IMR-90 (cell line): Measurements from ENCODE around the gene COLQ. TPM values are rescaled to one million over a fixed set of nuclear protein-coding genes. Genes with fewer than 3 reads are reported as not detected.

ENCODE experiments used
- ATAC-seq: fragments of 200-7000 bp; cut with Tn5 transposase; 2 replicates; pipeline ENCODE4 v1.9.1; 2020; ENCODE audit warnings: low read depth, mild to moderate bottlenecking, moderate library complexity
- BruUV-seq: library from RNA; stranded (reverse); fragments of 400-500 nt; replicated peaks from 2 replicates; lab custom pipeline; 2021; lab: Mats Ljungman, UMichigan
- CTCF ChIA-PET: fragments of 300-600 bp; formaldehyde crosslinking; extraction: SDS; loops from one replicate; lab custom pipeline; 2021; ENCODE audit warnings: antibody characterized with exemption; lab: Yijun Ruan, JAX
- POLR2A ChIA-PET: fragments of 300-600 bp; sonication (Branson Sonifier 250); formaldehyde crosslinking; loops from one replicate; lab custom pipeline; 2022; ENCODE audit warnings: antibody characterized with exemption; ENCODE audit not compliant: unreplicated experiment; lab: Charles Lee
- DNase-seq: peaks from one replicate; pipeline ENCODE4 v3.0.0; 2013
- H2AFZ ChIP-seq: replicated peaks from 2 replicates; pipeline ENCODE3; 2013; ENCODE audit warnings: low read length, mild to moderate bottlenecking; ENCODE audit not compliant: poor library complexity
- H2AK5ac ChIP-seq: 2 replicates; pipeline ENCODE4 v1.6.1; 2013; ENCODE audit warnings: low read depth, low read length, inconsistent platforms
- H2AK9ac ChIP-seq: replicated peaks from 2 replicates; pipeline ENCODE3; 2013; ENCODE audit warnings: mild to moderate bottlenecking, low read depth, low read length, moderate library complexity; ENCODE audit not compliant: poor library complexity
- H2BK120ac ChIP-seq: 2 replicates; pipeline ENCODE4 v1.6.1; 2013; ENCODE audit warnings: low read depth, low read length, inconsistent platforms
- H2BK15ac ChIP-seq: 3 replicates; pipeline ENCODE4 v1.6.1; 2013; ENCODE audit warnings: low read depth, low read length, inconsistent platforms
- H2BK20ac ChIP-seq: 2 replicates; pipeline ENCODE4 v1.6.1; 2013; ENCODE audit warnings: low read depth, mild to moderate bottlenecking, inconsistent platforms, low read length, moderate library complexity
- H2BK5ac ChIP-seq: 2 replicates; pipeline ENCODE4 v1.6.1; 2013; ENCODE audit warnings: mild to moderate bottlenecking, low read depth, low read length, inconsistent platforms; ENCODE audit not compliant: poor library complexity, severe bottlenecking
- H3K14ac ChIP-seq: replicated peaks from 2 replicates; pipeline ENCODE4 v1.6.1; 2013; ENCODE audit warnings: low read depth, low read length, inconsistent platforms
- H3K18ac ChIP-seq: 2 replicates; pipeline ENCODE4 v1.6.1; 2013; ENCODE audit warnings: low read depth, low read length, control low read depth
- H3K23ac ChIP-seq: 2 replicates; pipeline ENCODE4 v1.6.1; 2013; ENCODE audit warnings: low read depth, low read length, inconsistent platforms
- H3K27ac ChIP-seq: 2 replicates; pipeline ENCODE4 v1.5.1; 2013; ENCODE audit warnings: mild to moderate bottlenecking, control low read depth, low read length; ENCODE audit not compliant: insufficient read depth
- H3K27me3 ChIP-seq: 2 replicates; pipeline ENCODE4 v1.6.1; 2013; ENCODE audit warnings: low read length; ENCODE audit not compliant: control insufficient read depth, insufficient read depth
- H3K36me3 ChIP-seq: 2 replicates; pipeline ENCODE4 v1.6.1; 2013; ENCODE audit warnings: low read length, mixed read lengths; ENCODE audit not compliant: control insufficient read depth, insufficient read depth
- H3K4ac ChIP-seq: 2 replicates; pipeline ENCODE4 v1.6.1; 2013; ENCODE audit warnings: low read depth, low read length, inconsistent platforms
- H3K4me1 ChIP-seq: 2 replicates; pipeline ENCODE4 v1.6.1; 2013; ENCODE audit warnings: low read length, mixed read lengths; ENCODE audit not compliant: control insufficient read depth, insufficient read depth
- H3K4me2 ChIP-seq: 2 replicates; pipeline ENCODE4 v1.6.1; 2013; ENCODE audit warnings: low read depth, mild to moderate bottlenecking, control low read depth, low read length, moderate library complexity
- H3K4me3 ChIP-seq: 2 replicates; pipeline ENCODE4 v1.5.1; 2013; ENCODE audit warnings: low read depth, mild to moderate bottlenecking, control low read depth, low read length, moderate library complexity; ENCODE audit not compliant: insufficient read depth
- H3K56ac ChIP-seq: 2 replicates; pipeline ENCODE4 v1.6.1; 2013; ENCODE audit warnings: low read length, inconsistent platforms; ENCODE audit not compliant: insufficient read depth; ENCODE audit errors: extremely low read depth
- H3K79me1 ChIP-seq, 2 experiments: 2 replicates each; pipeline ENCODE4 v1.6.1; 2013; ENCODE audit warnings: low read length in 2 of 2, inconsistent platforms in 1 of 2, low read depth in 1 of 2
- H3K9ac ChIP-seq: 2 replicates; pipeline ENCODE4 v1.6.1; 2013; ENCODE audit warnings: low read depth, low read length, control low read depth
- H3K9me1 ChIP-seq: 2 replicates; pipeline ENCODE4 v1.6.1; 2013; ENCODE audit warnings: low read length, inconsistent platforms; ENCODE audit not compliant: insufficient read depth
- H3K9me3 ChIP-seq: 2 replicates; pipeline ENCODE4 v1.6.1; 2013; ENCODE audit warnings: low read length; ENCODE audit not compliant: control insufficient read depth, insufficient read depth
- H4K20me1 ChIP-seq: 2 replicates; pipeline ENCODE4 v1.6.1; 2013; ENCODE audit warnings: low read length, inconsistent platforms; ENCODE audit not compliant: insufficient read depth
- H4K5ac ChIP-seq: 2 replicates; pipeline ENCODE4 v1.6.1; 2013; ENCODE audit warnings: mild to moderate bottlenecking, low read depth, low read length, control low read depth
- H4K8ac ChIP-seq, 2 experiments: 2 replicates each; pipeline ENCODE4 v1.6.1; 2013; ENCODE audit warnings: low read depth in 2 of 2, low read length in 2 of 2, control low read depth in 1 of 2, inconsistent platforms in 1 of 2
- H4K91ac ChIP-seq: 2 replicates; pipeline ENCODE4 v1.6.1; 2013; ENCODE audit warnings: low read depth, low read length, inconsistent platforms; ENCODE audit not compliant: insufficient read depth
- CEBPB ChIP-seq: IDR thresholded peaks from 2 replicates; pipeline ENCODE4 v1.6.1; 2012; ENCODE audit warnings: low read depth, low read length, improper control_type of control experiment
- MAFK ChIP-seq: IDR thresholded peaks from 2 replicates; pipeline ENCODE4 v1.6.1; 2012; ENCODE audit warnings: low read depth, low read length, improper control_type of control experiment
- RCOR1 ChIP-seq: IDR thresholded peaks from 2 replicates; pipeline ENCODE4 v1.6.1; 2012; ENCODE audit warnings: mild to moderate bottlenecking, low read length, improper control_type of control experiment; ENCODE audit not compliant: insufficient replicate concordance
- RFX5 ChIP-seq: IDR thresholded peaks from 2 replicates; pipeline ENCODE4 v1.8.0; 2012; ENCODE audit warnings: low read depth, mild to moderate bottlenecking, low read length, moderate library complexity
- WGBS, 2 experiments: methylation state at CpG; one replicate each; pipeline versions ENCODE4 v1.1.5 to v1.1.7; 2013; ENCODE audit warnings: missing lambda C conversion rate in 2 of 2; ENCODE audit not compliant: insufficient read length in 1 of 2; ENCODE audit errors: extremely low coverage in 2 of 2; 5-methylcytosine and 5-hydroxymethylcytosine counted together
- dilution Hi-C: fragments of 300-500 bp; cut with HindIII; formaldehyde crosslinking; loops from one replicate; pipeline ENCODE4 v1.14.3; 2018; ENCODE audit warnings: low sequenced_read_pairs; ENCODE audit not compliant: unreplicated experiment
- in situ Hi-C: fragments of 300-500 bp; cut with MboI; formaldehyde crosslinking; loops from 3 replicates; pipeline ENCODE4 v1.14.3; 2019; ENCODE audit warnings: low sequenced_read_pairs, inconsistent platforms, mixed read lengths
- intact Hi-C: fragments of 100-400 bp; cut with micrococcal nuclease; formaldehyde crosslinking; loops from 2 replicates; pipeline ENCODE4 v1.10.0; 2022
- polyA plus RNA-seq, 3 experiments: library from polyadenylated mRNA; depleted of rRNA; stranded (reverse); fragments of >200 nt; gene quantifications; 2 replicates each; pipeline ENCODE4 v1.2.3, GENCODE V29; 2012; ENCODE audit warnings: low replicate concordance in 1 of 3
- total RNA-seq: library from RNA; depleted of rRNA; stranded (reverse); fragments of >200 nt; gene quantifications from 2 replicates; pipeline ENCODE4 v1.2.3, GENCODE V29; 2012
- TF ChIP-seq, protein P1 (sequence below): fragments of 150-350 bp; IDR thresholded peaks from 2 replicates; pipeline ENCODE4 v1.6.1; 2016; ENCODE audit warnings: low read depth, mild to moderate bottlenecking, low read length, moderate library complexity, borderline replicate concordance

Gene COLQ
- total and polyA plus RNA-seq, 2 of the 4 experiments (the other 2 are of a cell fraction), result 0.18 to 0.65 TPM

GRCh38 chr3:15520804-15521572, 518 bp downstream of the COLQ start (continued):
- TF ChIP-seq CEBPB, result no peak

DNA sequence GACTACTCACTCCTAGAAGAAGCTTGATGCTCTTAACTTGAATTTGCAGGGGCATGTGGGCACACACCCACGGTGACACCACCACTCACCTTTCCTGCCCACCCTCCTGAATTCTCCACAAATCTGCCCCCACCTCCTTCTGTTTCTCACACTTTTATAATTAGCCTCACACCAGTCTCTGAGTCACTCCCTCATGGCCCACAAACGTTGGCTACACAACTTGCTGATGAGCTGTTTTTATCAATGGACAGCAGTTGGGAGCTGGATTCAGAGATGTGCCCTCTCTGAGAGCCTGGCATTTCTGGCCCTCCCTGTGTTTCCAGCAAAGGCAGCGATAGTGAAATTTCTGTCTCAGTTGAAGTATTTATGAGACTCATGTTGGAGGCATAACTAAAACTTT, 1.3 kb downstream of the COLQ start:
- ChIA-PET CTCF (no interaction called here), POLR2A (no interaction called here)
- no peak overlapping the region for H3K23ac ChIP-seq
- BruUV-seq, result no TSS peak
- no peaks in the 10 kb centered on the region for H3K79me1 ChIP-seq
- no peak for ATAC-seq
- H3K18ac ChIP-seq, result no peak overlapping the region
- no peak overlapping the region for H4K5ac ChIP-seq
- intact Hi-C loops (no loop called here), dilution Hi-C loops (no loop called here), in situ Hi-C loops (no loop called here)
- WGBS, 2 experiments, result 60% methylated on average over 1 of the region's 3 CpGs; no CpG with 5 or more reads in 1 of the 2 experiments
- H2BK15ac ChIP-seq, result no peak overlapping the region
- H3K56ac ChIP-seq, result no peak overlapping the region
- H3K4ac ChIP-seq, result no peak overlapping the region
- H2AK5ac ChIP-seq, result no peak overlapping the region
- no peak overlapping the region for H3K4me2 ChIP-seq
- no peak overlapping the region for H4K8ac ChIP-seq
- TF ChIP-seq, protein P1, sequence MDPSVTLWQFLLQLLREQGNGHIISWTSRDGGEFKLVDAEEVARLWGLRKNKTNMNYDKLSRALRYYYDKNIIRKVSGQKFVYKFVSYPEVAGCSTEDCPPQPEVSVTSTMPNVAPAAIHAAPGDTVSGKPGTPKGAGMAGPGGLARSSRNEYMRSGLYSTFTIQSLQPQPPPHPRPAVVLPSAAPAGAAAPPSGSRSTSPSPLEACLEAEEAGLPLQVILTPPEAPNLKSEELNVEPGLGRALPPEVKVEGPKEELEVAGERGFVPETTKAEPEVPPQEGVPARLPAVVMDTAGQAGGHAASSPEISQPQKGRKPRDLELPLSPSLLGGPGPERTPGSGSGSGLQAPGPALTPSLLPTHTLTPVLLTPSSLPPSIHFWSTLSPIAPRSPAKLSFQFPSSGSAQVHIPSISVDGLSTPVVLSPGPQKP, result no peak
- no peak for TF ChIP-seq RFX5
- TF ChIP-seq MAFK, result no peak
- TF ChIP-seq RCOR1, result no peak
- H2BK20ac ChIP-seq, result no peak overlapping the region
- H3K4me1 ChIP-seq, result 0 out of 2 replicates have a peak, but pooled peaks cover 4% of the 10 kb centered on the region
- H3K9me3 ChIP-seq, result no peaks in the 10 kb centered on the region
- no peak overlapping the region for H2AK9ac ChIP-seq
- peaks cover 6% of the 10 kb centered on the region for H3K27me3 ChIP-seq
- DNase-seq, result no peak
- no peak overlapping the region for H2AFZ ChIP-seq
- H3K14ac ChIP-seq, result no peak overlapping the region
- H4K20me1 ChIP-seq, result no peaks in the 10 kb centered on the region
- no peaks in the 10 kb centered on the region for H3K36me3 ChIP-seq
- H3K9me1 ChIP-seq, result no peaks in the 10 kb centered on the region
- no peak overlapping the region for H2BK5ac ChIP-seq
- no peak overlapping the region for H3K27ac ChIP-seq
- H2BK120ac ChIP-seq, result no peak overlapping the region
- no peak overlapping the region for H3K4me3 ChIP-seq
- no peak overlapping the region for H3K9ac ChIP-seq
- H4K91ac ChIP-seq, result no peak overlapping the region
